Esophagus squamous epithelium (tissue), 4 donors: ENCODE results near the gene CDK16.

Experiments used
- CTCF ChIP-seq, 6 experiments: fragments of 450-650 bp in 4 of 6; fragments of 200-600 bp in 2 of 6; sonication (generic) in 2 of 6; IDR thresholded peaks; one replicate each; pipeline ENCODE4 v1.5.1; 2016 to 2019; ENCODE audit warnings: antibody characterized with exemption in 6 of 6, mild to moderate bottlenecking in 4 of 6, moderate library complexity in 4 of 6
- POLR2A ChIP-seq, 4 donors: fragments of 450-650 bp; IDR thresholded peaks; one replicate each; pipeline ENCODE4 v1.6.1; 2017; ENCODE audit warnings: antibody characterized with exemption in 4 of 4, mild to moderate bottlenecking in 4 of 4, moderate library complexity in 3 of 4

- TF ChIP-seq CTCF (IDR thresholded peaks at IDR 0.05) (no peak), POLR2A (IDR thresholded peaks at IDR 0.05) (no peak)
Measured at GRCh38 chrX:47243351-47243750, 24.9 kb downstream of the CDK16 start.
